Right cardiac atrium (tissue), 5 donors: ENCODE results near the gene TMEM178B. TPM values are rescaled to one million over a fixed set of nuclear protein-coding genes. Genes with fewer than 3 reads are reported as not detected.
A peak's percentile ranks its signal among the peaks of the same experiment; 100 is the strongest.
"Not testable (repeated sequence)": the region's sequence is repeated elsewhere in the genome, so short reads cannot be mapped to it uniquely, and the experiment has no call there.

Source experiments
- ATAC-seq, 2 donors: fragments of 200-7000 bp; cut with Tn5 transposase; one replicate each; pipeline versions ENCODE4 v1.8.0 to v1.9.1; 2020; ENCODE audit warnings: moderate library complexity in 2 of 2, mild to moderate bottlenecking in 1 of 2
- DNase-seq, 3 donors: peaks; one replicate each; pipeline ENCODE4 v3.0.0-alpha.2; 2020
- H3K27ac ChIP-seq: one replicate; pipeline ENCODE4 v1.5.1; 2013; ENCODE audit warnings: mild to moderate bottlenecking, low read length, control low read depth, moderate library complexity
- H3K27me3 ChIP-seq: one replicate; pipeline ENCODE4 v1.6.1; 2013; ENCODE audit not compliant: control insufficient read depth, insufficient read depth
- H3K4me1 ChIP-seq: one replicate; pipeline ENCODE4 v1.6.1; 2013; ENCODE audit warnings: low read length; ENCODE audit not compliant: control insufficient read depth, insufficient read depth
- H3K4me3 ChIP-seq: one replicate; pipeline ENCODE4 v1.5.1; 2013; ENCODE audit warnings: low read length, control low read depth
- H3K9me3 ChIP-seq: one replicate; pipeline ENCODE4 v1.6.1; 2013; ENCODE audit warnings: low read length; ENCODE audit not compliant: control insufficient read depth
- WGBS: extraction: QIAGEN DNeasy Blood & Tissue Kit; methylation state at CpG from one replicate; pipeline ENCODE4 v1.1.7; 2013; 5-methylcytosine and 5-hydroxymethylcytosine counted together
- intact Hi-C, 4 donors: fragments of 100-400 bp; cut with DNase I; formaldehyde crosslinking; loops; one replicate each; pipeline versions ENCODE4 v1.11.0 to v1.14.0; 2022 to 2023
- long read RNA-seq, 4 donors: library from polyadenylated mRNA; unstranded; transcript quantifications; one replicate each; pipeline ENCODE4 v2.0.0, GENCODE V29; 2020 to 2021
- polyA plus RNA-seq: library from polyadenylated mRNA; stranded (reverse); fragments of 200-250 nt; gene quantifications from one replicate; pipeline ENCODE4 v1.2.3, GENCODE V29; 2013
- total RNA-seq, 4 donors: library from RNA; stranded (reverse); fragmentation: NEBNext Ultra II Directional; extraction: Animal tissue kit (Norgen Biotek cat#: 25700); gene quantifications; one replicate each; pipeline ENCODE4 v1.2.1, GENCODE V29; 2021
- donor health status: healthy with polysubstance abuse.
- donor health status: DM: no; HTN: yes; CAD: no.
- donor health status: DM: no; HTN: no; CAD: no.
- donor health status: DM: no; HTN: yes; CAD: no; lungs with severe emphysema.
- donor health status: DM: yes; HTN: yes; CAD: no.

TMEM178B gene
- total RNA-seq (10 to 100 TPM; 32.1 to 49.6 (median 37.9) TPM), polyA plus RNA-seq (13.3 TPM)
- long read RNA-seq, donor 1, partial matches to known transcripts = 26 of 60 reads
- long read RNA-seq, donor 1, other reads (novel, unspliced or antisense) = 34 of 60 reads
- long read RNA-seq, donor 2, partial matches to known transcripts = 2 of 17 reads
- long read RNA-seq, donor 2, other reads (novel, unspliced or antisense) = 15 of 17 reads
- long read RNA-seq, donor 3, partial matches to known transcripts = 0 of 92 reads
- long read RNA-seq, donor 3, other reads (novel, unspliced or antisense) = 92 of 92 reads
- long read RNA-seq, donor 4, partial matches to known transcripts = 9 of 41 reads
- long read RNA-seq, donor 4, other reads (novel, unspliced or antisense) = 32 of 41 reads

DNA sequence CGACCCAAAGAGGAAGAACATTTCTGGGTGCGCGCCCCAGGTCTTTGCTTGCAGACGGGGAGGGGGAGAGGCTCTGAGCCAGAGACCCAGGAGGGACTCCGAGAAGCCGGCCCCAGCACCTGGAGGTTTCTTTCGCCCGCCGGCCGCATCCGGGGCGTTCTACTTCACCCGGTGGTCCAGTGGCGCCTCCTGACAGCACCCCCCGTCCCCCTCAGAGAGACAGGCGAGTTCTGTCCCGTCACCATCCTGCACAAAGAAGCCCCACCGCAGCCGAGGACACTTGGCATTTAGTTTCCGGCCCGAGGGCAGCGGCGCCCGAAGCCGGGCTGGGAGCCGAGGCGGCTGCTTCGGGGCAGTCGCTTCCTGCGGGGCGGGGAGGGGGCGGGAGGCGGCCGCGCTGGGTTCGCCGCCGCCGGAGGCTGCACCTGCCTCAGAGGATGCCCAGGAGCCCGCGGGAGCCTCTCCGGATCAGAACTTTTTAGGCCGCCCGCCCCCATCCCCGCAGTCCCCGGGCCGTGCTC is at the start of gene TMEM178B:
TMEM178B (plus strand) TSS at position 424 of the 521 bp plus-strand sequence.
- peak in 1 of 2 donors; percentile 13 for ATAC-seq
- Histone ChIP-seq H3K9me3 (no peaks in the 10 kb centered on the region), H3K4me1 (peaks cover 5% of the 10 kb centered on the region), H3K27me3 (peaks cover 2% of the 10 kb centered on the region), H3K4me3 (peak within 1 kb of the TSS; percentile 61), H3K27ac (no peak within 1 kb of the TSS)
- intact Hi-C loops = loop anchor here in 1 of 4 donors (10.0 kb wide), 1 partner anchor 461 kb away; no protein-coding TSS in a partner anchor
- peak in 2 of 3 donors; percentile 14 to 36 for DNase-seq
- 1% methylated on average over 47 of the region's 47 CpGs for WGBS

DNA sequence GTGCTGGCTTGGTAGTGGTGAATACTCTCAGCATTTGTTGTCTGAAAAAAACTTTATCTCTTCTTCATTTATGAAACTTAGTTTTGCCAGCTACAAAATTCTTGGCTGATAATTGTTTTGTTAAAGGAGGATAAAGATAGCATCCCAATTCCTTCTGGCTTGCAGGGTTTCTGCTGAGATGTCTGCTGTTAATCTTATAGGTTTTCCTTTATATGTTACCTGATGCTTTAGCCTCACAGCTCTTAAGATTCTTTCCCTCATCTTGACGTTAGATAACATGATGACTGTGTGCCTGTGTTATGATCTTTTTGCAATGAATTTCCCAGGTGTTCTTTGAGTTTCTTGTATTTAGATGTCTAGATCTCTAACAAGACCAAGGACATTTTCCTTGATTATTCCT is 49.2 kb upstream of the TMEM178B start:
- intact Hi-C loops = no loop called here
- H3K27ac ChIP-seq = no peak overlapping the region
- ATAC-seq (no peak), DNase-seq (no peak)
- H3K4me3 ChIP-seq = no peak overlapping the region
- no peaks in the 10 kb centered on the region for H3K4me1 ChIP-seq
- H3K9me3 ChIP-seq = no peaks in the 10 kb centered on the region
- WGBS = 76% methylated on average over 1 of the region's 1 CpG
- no peaks in the 10 kb centered on the region for H3K27me3 ChIP-seq

DNA sequence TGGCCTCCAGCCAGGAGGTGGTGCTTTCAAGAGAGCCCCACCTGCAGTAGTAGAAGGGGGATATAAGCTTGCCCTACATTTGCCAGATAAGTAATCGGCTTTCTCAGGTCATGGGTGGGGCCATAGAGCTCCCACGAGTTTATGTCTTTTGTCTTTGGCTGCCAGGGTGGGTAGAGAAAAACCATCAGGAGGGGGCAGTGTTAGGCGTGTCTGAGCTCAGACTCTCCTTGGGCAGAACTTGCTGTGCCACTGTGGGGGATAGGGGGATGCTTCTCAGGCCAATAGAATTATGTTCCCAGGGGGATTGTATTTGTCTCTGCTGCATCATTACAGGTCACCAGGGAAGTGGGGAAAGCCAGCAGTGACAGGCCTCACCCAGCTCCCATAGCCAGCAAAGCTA is 46.8 kb upstream of the TMEM178B start:
- Histone ChIP-seq H3K4me3 (no peak overlapping the region), H3K27ac (no peak overlapping the region), H3K27me3 (no peaks in the 10 kb centered on the region), H3K4me1 (no peaks in the 10 kb centered on the region), H3K9me3 (no peaks in the 10 kb centered on the region)
- intact Hi-C loops = no loop called here
- ATAC-seq (no peak), DNase-seq (no peak)
- 57% methylated on average over 3 of the region's 3 CpGs for WGBS

DNA sequence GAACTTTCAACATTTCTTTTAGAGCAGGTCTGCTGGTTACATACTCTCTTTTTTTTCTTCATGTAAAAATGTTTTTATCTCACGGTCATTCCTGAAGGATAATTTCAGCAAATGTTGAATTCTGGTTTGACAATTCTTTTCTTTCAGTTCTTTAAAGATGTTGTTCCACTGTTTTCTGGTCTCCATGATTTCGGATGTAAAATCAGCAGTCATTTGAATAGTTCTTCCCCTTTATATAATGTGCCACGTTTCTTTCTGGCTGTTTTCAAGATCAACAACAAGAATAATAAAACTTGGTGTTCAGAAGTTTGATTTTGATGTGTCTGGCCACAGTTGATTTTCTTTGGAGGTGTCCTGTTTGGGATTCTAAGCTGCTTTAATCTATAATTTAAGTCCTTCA is 45.1 kb upstream of the TMEM178B start:
- Histone ChIP-seq H3K27me3 (no peaks in the 10 kb centered on the region), H3K9me3 (no peaks in the 10 kb centered on the region), H3K27ac (no peak overlapping the region), H3K4me1 (no peaks in the 10 kb centered on the region), H3K4me3 (no peak overlapping the region)
- 74% methylated on average over 3 of the region's 3 CpGs for WGBS
- DNase-seq (no peak), ATAC-seq (no peak)
- intact Hi-C loops = no loop called here

DNA sequence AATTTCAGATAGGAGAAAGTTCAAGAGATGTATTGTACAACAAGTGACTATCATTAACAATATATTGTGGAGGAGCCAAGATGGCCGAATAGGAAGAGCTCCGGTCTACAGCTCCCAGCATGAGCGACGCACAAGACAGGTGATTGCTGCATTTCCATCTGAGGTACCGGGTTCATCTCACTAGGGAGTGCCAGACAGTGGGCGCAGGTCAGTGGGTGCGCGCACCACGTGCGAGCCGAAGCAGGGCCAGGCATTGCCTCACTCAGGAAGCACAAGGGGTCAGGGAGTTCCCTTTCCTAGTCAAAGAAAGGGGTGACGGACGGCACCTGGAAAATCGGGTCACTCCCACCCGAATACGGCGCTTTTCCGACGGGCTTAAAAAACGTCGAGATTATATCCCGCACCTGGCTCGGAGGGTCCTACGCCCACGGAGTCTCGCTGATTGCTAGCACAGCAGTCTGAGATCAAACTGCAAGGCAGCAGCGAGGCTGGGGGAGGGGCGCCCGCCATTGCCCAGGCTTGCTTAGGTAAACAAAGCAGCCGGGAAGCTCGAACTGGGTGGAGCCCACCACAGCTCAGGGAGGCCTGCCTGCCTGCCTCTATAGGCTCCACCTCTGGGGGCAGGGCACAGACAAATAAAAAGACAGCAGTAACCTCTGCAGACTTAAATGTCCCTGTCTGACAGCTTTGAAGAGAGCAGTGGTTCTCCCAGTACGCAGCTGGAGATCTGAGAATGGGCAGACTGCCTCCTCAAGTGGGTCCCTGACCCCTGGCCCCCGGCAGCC is 41.1 kb upstream of the TMEM178B start:
- DNase-seq, ATAC-seq, H3K27ac ChIP-seq, H3K9me3 ChIP-seq, H3K4me1 ChIP-seq, H3K27me3 ChIP-seq, intact Hi-C loops, H3K4me3 ChIP-seq: not testable (repeated sequence)
- 76% methylated on average over 30 of the region's 33 CpGs for WGBS

DNA sequence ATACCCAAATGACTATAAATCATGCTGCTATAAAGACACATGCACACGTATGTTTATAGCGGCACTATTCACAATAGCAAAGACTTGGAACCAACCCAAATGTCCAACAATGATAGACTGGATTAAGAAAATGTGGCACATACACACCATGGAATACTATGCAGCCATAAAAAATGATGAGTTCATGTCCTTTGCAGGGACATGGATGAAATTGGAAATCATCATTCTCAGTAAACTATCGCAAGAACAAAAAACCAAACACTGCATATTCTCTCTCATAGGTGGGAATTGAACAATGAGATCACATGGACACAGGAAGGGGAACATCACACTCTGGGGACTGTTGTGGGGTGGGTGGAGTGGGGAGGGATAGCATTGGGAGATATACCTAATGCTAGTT is 35.8 kb upstream of the TMEM178B start:
- ATAC-seq, H3K4me1 ChIP-seq, H3K27me3 ChIP-seq, H3K4me3 ChIP-seq, DNase-seq, H3K27ac ChIP-seq, H3K9me3 ChIP-seq, intact Hi-C loops: not testable (repeated sequence)
- 83% methylated on average over 3 of the region's 3 CpGs for WGBS

DNA sequence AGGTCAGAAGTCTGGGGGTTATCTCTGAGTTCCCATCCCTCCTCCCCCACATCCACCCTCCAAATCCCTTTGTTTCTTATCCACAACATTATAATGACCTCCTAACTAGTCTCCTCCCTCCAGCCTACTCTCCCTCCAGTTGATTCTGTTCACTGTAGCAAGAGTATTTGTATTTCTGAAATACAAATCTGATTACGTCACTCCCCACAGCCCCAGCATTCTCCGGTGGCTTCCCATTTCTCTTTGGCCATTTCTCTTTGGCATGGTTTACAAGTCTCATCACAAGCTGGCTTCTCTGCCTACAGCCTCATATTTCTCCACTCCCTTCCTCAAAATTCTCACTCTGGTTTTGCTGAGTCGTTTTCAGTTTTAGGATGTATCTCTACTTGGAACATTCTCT is 34.5 kb upstream of the TMEM178B start:
- WGBS = 44% methylated on average over 3 of the region's 3 CpGs
- intact Hi-C loops = no loop called here
- H3K4me3 ChIP-seq = no peak overlapping the region
- no peak overlapping the region for H3K27ac ChIP-seq
- H3K4me1 ChIP-seq = no peaks in the 10 kb centered on the region
- DNase-seq = no peak
- ATAC-seq = no peak
- no peaks in the 10 kb centered on the region for H3K9me3 ChIP-seq
- no peaks in the 10 kb centered on the region for H3K27me3 ChIP-seq

DNA sequence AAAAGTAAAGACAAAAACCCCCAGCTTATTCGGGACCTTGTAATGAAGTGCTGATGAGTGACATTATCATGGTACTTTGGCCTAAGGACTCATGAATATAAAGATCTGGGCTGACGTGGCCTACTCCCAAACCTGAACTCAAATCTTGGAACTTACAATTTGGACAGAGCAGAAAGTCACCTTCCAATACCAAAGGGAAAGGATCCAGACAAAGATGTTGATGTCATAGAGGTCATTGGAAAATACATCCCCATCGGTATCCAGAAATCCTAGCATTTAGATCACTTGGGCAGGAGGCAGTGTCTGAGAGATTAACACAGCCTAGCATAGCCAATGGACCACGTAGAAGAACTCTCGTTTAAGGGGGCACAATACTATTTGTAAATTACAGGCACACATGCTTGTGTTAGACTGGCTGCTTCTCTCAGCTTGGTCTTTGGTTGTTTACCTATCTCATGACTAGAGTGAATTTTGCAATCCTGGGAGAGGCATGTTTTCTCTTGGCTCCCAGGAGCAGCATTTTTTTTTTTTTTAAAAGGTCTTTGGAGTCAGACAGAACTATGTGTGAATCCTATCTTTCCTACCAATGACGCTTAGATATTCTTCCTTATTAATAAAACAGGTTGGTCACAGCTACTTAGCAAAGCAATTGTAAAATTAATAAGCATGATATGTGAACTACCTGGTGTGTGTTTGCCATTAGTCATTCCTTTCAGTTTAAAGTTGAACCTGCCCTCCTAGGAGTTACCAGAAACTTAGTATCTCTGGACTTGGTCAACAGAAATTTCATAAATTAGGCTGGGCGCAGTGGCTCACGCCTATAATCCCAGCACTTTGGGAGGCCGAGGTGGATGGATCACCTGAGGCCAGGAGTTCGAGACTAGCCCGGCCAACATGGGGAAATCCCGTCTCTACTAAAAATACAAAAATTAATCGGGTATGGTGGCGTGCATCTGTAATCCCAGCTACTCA is 31.4 kb upstream of the TMEM178B start:
- H3K4me1 ChIP-seq = peaks cover 1% of the 10 kb centered on the region
- intact Hi-C loops = no loop called here
- DNase-seq (no peak), ATAC-seq (no peak)
- no peak overlapping the region for H3K4me3 ChIP-seq
- no peak overlapping the region for H3K27ac ChIP-seq
- no peaks in the 10 kb centered on the region for H3K27me3 ChIP-seq
- WGBS = 84% methylated on average over 14 of the region's 14 CpGs
- H3K9me3 ChIP-seq = no peaks in the 10 kb centered on the region

DNA sequence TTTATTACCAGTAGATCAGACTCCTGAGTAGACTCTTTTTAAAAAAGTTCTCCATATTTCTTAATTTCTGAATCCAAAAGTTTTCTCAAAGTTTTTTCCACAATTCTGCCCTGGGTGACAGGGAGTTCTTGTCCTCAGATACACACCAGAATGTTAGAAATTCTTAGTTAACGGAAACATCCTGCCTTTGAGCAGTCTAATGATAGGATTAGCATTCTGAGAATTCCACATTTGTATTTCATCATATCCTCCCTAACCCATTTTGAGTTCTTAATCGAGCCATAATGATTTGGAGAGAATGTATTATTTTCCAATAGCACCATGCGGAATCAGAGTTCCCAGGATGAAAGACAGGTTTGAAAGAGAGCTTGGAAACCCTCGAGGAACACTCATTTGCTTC is 30.2 kb upstream of the TMEM178B start:
- no peak overlapping the region for H3K4me3 ChIP-seq
- H3K27ac ChIP-seq = no peak overlapping the region
- H3K4me1 ChIP-seq = peaks cover 1% of the 10 kb centered on the region
- H3K27me3 ChIP-seq = no peaks in the 10 kb centered on the region
- intact Hi-C loops = no loop called here
- H3K9me3 ChIP-seq = no peaks in the 10 kb centered on the region
- no peak for ATAC-seq
- DNase-seq = no peak
- 56% methylated on average over 4 of the region's 4 CpGs for WGBS

DNA sequence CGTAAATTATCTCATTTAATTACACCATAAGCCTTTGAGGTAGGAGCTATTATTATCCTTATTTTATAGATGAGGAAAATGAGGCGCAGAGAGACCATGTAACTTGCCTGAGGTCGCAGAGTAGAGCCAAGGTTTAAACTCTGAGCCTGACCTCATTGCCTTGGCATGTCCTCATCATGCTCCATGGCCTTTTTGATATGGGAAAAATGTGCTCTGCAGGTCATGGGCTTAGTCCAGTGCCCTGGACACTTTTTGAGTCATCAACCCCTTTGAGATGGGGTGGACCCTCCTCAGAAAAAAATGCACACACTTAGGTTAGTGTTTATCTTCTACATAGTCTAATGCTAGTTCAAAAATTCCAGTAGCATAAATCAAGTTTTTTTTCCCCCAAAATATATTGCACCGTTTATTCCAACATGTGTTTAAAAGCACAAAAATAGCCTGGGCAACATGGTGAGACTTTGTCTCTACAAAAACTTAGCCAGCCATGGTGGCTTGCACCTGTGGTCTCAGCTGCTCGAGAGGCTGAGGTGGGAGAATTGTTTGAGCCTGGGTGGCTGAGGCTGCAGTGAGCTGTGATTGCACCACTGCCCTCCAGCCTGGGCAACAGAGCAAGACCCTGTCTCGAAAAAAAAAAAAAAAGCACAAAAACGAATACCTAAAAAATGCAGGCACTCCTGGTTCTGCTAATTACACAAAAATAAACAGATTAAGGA is 28.6 kb upstream of the TMEM178B start:
- Histone ChIP-seq H3K27me3 (no peaks in the 10 kb centered on the region), H3K4me3 (no peak overlapping the region), H3K4me1 (peaks cover 1% of the 10 kb centered on the region), H3K27ac (no peak overlapping the region), H3K9me3 (no peaks in the 10 kb centered on the region)
- DNase-seq = no peak
- WGBS = 48% methylated on average over 7 of the region's 7 CpGs
- intact Hi-C loops = no loop called here
- ATAC-seq = no peak
